ENCODE measurements around the gene FADS6.

The FADS6 gene

DNA sequence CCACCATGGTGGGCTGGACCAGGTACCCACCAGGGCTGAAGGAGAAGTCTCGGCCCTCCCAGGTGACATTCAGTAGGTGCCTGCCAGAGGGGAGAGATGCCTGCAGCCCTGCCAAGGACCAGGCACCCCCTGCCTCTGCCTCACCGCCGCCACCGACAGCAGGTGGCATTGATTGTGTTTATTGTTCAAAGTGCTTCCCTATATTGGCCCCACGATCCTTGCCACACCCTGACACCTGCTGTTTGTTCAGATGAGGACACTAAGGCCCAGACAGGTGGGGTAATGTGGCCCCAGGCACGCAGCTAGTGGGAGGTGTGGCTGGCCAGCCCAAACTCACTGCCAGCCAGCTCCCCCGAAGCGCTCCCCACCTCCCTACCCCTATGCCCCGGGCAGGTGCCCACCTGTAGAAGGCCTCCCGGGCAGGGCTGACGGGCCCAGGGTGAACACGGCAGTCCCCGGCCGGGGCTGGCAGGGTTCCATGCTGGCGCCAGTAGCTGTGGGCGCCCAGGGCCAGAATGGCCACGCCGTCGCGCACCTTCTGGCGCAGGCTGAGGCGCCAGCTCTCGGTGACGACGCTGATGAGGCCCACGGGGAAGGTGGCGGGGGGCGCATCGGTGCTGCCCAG, 41.7 kb downstream of the FADS6 start:
- DNase-seq: peak in 1 of 2 experiments; percentile 66

DNA sequence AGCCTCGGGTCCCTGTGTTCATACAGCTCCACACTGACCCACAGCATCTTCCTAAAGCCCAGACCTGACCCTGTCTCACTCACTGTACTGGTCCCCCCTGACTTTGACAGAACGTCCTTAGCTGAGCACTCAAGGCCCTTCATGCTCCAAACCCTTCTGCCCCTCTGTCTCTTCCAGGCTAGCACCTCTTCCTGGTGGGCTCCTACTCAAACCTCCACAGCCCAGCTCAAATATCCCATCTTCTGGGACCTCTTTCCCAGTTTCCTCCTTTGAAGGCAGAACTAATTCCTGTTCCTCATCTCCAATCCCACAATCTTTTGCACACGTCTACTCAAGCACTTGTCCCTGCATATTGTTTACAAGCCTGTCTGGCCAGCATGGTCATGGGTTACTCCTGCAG, 42.5 kb downstream of the FADS6 start:
- DNase-seq: no peak

DNA sequence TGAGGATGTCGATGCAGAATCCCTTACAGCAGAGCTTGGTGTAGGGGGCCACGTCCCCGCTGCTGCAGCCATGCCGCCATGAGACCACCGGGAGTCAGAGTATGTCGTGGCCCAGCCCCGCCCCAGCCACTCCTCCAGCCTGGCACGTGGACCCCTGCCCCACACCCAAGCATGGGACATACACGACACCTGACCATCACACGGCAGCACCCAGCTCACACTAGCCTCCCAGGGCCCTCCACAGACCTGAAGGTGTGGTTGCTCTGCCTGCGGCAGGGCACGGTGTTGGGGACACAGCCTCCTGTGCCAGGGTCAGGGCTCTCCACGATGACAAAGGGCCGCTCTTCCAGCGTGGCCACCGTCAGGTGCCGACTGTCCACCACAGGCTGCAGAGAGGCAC, 43.1 kb downstream of the FADS6 start:
- DNase-seq: no peak

DNA sequence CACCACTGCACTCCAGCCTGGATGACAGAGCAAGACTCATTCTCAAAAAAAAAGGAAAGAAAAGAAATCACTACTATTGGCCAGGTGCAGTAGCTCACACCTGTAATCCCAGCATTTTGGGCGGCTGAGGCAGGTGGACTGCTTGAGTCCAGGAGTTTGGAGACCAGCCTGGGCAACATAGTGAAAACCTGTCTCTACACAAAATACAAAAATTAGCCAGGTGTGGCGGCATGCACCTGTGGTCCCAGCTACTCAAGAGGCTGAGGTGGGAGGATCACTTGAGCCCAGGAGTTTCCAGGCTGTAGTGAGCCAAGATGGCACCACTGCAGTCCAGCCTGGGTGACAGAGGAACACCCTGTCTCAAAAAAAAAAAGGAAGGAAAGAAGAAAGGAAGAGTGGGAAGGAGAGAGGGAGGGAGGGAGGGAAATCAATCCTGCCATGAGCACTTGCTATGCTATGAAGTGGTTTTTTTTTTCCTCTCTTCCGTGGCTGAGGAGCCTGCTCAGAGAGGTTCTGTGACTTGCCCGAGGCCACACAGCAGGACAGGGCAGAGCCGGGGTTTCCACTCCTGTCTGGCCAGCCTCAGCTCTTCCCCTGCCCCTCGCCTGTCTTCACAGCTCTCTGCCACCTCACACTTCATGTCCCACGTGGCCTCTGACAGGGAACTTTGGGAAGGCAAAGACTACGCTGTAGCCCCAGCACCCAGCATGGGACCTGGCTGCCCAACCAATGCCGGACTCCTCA, 44.6 kb downstream of the FADS6 start:
- no peak for DNase-seq

DNA sequence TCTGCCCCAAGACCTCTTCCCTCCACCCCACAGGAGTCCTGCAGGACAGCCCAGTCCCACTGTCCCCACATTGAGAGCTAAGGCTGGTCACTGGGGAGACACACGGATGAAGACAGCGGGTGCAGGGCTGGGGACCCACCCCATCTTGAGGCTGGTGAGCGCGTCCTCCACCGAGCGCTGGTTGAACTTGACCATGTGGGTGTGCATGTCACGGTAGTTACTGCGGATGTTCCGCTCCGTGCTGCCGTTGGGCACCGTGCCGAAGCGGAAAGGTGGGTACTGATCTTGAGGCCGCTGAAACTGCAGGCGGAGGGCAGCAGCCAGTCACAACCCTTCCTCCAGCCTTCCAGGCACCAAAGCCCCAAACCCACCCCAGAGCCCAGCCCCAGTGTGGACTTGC, 46.8 kb downstream of the FADS6 start:
- DNase-seq: no peak

DNA sequence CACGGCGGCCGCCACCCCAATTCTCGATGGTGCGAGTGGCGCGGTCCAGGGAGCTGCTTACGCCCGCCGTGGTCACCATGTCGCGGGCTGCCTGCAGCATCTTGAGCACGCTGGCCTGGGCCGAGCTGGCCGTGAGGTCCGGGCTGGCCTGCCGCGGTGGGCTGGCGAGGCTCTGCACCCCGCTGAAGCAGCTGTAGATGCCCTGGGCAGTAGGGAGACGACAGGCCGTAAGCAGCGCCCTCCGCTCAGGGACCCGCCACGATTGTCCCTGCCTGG, 50.1 kb downstream of the FADS6 start:
- no peak for DNase-seq

DNA sequence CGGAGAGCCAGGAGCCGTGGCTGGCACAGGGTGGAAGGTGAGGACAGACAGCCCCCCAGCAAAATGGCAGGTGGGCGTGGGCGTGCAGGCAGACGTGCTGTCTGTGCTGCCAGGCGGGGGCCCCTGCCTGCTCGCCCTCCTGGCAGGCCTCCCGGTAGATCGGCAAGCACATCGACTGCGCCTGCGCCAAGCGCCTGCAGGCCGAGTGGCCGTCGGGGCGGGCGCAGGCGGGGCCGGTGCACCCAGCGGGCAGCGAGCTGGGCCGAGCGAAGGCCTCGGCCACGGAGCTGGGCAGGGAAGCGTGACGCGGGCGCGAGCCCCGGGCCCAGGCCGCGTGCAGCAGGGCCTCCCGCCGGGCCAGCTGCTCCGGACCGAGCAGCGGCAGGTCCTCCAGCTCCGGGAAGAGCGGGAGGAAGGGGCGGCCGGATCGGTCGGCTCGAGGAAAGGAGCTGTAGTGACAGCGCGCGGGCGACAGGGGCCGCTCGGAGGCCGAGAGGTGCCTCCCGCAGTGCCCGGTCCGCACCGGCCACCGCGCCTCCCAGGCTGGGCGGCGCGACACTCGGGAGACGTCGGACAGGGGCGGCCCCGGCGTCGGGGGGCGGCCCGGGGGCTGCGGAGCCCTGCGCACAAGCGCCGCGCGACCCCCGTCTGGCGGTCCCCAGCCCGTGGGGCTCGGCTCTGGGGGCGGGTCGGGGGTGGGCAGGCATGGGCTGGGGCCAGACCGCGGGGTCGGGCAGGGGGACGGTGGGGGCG, 50.7 kb downstream of the FADS6 start:
- DNase-seq: peak in 1 of 2 experiments; percentile 83

DNA sequence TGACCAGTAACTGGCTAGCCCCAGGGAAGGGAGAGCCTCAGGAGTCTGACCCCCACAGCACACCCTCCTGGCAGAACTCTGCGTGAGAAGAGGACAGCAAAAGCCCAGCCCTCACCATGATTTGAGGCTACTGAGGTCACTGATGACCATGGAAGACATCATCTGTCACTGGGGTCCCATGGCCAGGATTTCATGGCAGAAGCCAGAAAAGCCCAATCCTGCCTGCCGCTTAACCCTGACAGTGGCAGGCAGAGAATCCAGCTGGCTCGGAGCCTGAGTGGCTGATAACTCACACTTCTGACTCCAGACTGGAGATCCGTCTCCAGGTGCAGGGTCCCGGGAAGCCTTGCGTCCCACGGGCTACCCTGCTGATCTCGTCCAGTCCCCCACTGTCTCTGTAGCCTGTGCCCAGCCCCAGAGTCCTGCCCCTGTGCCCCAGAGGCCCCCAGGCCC, 51.3 kb downstream of the FADS6 start:
- no peak for DNase-seq

DNA sequence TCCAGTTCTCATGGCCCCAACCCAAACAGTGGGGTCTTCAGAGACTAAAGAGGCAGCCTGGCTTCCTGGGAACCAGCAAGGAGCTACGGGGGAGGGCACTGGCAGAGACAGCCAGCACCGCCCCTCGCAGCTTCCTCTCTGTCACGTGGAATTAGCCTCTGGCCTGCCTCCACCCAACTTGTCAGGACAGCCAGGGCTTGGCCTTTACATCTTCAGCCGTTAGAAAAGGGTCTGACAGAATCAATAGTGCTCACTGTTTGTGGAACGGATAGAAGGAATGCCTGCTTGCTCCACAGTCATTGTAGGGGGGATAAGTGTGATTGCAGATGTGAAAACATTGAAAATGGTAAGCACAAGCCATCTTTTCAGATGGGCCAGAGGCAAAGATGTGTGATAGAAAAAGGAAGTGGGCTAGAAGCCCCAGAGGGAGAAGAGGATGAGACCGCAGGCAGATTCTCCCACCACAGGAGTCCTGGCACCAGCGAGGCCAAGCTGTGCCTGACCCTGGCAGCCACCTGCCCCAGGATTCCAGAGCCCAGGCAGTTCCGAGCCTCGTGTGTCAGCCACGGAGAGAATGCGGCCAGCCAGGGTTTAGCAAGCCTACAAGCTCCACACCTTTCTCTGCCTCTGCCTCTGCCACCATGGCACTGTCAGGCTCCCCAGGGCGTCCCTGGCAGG, 52.3 kb downstream of the FADS6 start:
- no peak for DNase-seq

DNA sequence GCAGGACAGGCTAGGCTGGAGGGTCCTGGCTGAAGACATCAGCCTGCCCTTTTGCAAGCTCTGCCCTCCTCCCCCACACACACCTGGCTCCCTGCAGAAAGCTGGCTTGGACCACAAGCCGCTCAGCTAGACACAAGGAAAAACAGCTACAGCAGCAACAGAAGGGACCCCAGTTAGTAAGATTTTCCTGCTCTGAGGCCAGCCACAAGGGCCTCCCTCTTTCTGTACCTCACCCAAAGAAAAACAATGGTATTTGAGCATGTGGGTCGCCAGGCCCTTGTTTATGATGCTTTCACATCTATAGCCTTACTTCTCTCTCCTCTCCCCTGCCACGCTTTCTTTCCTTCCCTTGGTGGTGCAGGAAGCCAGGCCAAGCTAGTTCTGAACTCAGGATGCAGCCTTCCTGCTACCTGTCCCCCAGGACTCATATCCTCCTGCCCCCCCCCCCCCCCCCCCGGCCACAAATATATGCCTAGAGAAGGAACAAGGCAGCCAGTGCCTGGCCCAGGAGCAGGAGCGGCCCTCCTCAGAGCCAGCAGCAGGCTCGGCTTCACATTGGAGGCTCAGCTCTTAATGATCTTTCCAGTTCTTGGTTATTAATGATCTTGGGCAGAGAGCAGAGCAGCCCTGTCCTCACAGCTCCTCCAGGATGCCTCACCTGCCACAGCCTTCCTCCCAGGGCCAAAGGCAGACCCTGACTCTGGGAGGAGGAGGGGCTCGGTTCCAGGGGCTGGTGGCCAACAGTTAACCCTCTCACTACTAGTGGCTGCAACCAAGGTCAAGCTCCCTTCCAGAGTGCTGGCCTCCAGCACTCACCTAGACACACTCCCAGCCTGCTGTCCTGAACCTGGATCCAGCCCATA, 53.2 kb downstream of the FADS6 start:
- DNase-seq: no peak

DNA sequence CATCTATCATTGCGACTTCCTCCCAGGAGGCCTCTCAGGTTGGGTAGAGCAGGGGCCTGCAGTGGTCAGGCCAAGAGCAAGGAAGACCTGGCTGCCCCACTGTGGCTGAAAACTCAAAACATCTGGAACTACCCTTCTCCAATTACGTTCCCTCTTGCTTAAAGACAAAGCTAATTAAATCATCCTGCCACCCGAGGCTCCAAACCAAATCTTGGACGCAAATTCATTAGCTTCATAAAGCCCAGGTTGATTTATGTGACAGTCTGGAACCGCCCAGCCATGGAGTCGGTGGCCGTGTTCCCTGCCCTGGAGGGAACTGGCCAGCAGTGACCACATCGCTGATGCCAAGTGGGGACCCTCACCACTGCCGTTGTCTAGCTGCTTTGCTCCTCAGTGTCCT, 55.2 kb downstream of the FADS6 start:
- DNase-seq: no peak

DNA sequence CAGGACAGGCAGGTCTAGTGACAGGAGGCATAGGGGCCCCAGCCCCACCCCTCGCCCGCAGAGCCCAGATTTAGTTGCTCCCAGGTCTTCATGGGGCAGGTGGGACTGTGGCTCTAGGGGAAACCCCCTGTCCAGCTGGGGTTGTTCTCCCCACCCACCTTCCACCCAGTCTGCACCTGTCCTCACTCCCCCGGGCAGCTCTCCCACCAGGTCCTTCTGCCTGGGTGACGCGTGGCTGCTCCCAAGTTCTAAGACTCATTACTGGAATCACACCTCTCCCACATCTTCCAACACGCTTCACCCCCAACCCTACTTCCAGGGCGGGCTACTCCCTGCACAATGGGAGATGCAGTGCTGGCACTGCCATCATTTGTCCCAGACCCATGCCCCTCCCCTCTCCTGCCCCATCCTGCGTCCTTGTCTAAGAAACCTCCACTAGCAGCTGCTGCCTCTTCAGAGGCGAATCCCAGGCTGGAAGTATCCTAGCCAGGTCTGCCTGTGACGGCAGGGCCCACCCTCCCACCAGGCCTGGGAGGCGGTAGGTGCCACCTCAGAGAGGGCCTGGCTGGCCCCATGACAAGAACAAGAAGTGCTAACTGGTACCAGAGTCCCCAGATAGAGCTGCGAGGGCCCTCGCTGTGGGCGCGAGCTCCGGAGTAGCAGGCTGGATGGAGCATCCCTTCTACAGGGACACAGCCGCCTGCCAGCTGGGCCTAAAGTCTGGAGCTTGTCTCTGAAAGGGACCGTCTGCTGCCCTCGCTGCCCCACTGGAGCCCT, 56.6 kb downstream of the FADS6 start:
- DNase-seq: no peak

DNA sequence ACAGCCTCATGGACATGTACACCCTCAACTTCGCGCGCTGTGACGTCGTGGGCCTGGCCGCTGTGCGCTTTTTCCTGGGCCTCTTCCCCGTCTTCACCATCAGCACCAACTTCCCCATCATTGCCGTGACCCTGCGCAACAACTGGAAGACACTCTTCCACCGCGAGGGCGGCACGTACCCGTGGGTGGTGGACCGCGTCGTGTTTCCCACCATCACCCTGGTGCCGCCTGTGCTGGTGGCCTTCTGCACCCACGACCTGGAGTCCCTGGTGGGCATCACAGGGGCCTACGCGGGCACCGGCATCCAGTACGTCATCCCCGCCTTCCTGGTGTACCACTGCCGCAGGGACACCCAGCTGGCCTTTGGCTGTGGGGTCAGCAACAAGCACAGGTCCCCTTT, 57.2 kb downstream of the FADS6 start:
- no peak for DNase-seq

DNA sequence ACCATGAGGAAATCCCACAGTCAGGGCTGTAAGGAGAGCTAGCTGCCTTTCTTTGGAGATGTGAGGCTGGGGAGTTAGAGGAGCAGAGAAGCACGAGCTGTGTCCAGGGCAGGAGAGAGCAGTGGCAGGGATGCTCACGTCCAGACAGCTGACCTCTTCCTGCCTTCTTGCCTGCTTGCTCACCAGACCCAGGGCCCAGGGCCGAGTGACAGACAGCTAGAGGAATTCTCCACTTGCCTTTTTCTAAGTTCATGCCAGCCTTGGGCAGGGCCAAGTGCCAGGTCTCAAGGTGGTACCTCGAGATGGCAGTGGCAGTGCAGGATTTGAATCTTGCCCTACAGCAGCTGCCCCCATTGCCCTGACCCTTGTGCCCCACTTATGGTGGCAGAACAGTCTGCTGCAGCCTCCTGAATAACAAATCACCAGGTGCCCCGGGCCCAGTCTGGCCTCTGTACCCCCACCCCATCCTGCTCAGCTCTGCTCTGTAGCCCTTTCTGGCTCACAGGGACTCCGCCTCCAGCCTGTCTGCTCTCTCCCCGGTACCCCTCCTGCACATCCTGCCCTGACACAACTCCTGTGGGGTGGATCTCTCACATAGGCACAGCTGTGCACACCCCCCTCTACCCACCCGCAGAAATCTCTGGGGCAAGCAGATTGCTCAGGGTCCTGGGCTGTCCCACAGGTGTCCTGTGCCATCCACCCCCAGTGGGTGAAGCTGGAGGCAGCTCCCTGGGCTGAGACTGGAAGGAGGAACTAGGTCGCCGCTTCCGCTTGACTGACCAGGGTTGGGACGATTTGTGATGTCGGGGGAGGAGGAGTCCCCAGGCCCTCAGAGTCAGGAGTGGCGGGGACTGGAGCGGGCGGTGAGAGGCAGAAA, 59.7 kb downstream of the FADS6 start:
- no peak for DNase-seq

DNA sequence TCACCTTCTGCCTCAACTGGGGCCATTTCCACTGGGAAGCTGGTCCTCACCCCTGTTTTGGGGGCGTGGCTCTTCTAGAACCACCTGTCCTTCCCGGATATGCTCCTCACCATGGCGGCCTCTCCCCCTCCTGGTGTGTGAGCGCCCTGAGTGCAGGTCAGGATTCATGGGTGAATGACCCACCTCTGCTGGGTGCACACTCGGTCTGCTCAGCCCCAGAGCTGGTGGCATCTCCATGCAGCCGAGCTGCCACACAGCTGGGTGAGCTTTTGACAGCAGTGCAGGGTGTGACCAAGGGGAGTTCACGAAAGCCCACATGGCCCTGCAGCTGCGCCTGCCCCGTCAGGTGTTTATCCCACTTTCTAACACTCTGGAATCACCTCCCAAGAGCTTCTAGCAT, 61.0 kb downstream of the FADS6 start:
- DNase-seq: peak in 1 of 2 experiments; percentile 31

DNA sequence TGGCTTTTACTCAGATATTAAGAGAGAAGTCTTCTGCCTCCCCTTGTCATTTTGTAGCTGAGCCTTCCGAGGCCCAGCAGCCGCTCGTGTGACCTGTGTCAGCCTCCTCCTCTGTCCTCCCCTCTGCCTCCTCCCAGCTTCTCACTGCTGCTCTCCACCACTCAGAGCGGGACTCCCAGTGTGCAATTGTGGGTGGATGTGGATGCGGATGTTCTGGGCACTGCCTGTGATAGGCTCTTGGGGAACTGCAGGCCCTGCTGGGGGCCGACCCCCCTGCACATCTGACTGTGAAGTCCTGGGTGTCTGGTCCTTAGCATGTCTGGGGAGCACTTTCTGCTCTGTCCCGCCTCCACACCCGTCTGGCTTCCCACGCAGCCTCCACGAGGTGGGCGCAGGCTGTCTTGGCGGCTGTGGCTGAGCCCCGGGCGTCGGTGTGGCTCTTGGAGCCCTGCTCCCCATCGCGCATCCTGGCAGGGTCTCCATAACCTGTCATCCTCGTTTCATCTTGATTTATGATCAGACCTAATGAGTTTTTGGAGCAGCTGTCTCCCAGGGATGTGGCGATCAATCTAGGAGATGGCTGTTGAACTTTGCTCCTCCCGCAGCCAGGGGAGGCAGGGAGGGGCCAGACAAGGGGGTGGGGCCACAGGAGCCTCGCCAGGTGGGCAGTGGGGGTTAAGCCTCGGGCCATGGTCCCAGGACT, 61.8 kb downstream of the FADS6 start:
- DNase-seq: peak in 1 of 2 experiments; percentile 50

DNA sequence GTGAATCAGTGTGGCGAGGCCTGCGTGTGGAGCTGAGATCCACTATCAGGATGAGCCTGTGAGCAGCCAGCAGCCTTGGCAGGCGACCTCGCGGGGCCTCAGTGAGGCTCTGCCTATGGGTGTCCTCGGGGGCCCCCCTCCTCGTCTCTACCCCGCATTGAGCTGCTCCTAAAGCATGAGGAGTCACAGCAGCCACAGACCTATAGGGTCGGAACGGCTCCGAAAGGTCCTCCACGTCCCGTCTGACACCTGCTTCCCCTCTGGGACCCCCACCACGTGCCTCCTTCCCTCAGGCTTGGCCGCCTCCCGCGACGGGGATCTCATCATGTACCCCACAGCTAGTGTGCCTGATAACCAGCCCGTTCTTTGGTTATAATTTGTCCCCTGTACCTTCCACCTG, 62.6 kb downstream of the FADS6 start:
- no peak for DNase-seq

DNA sequence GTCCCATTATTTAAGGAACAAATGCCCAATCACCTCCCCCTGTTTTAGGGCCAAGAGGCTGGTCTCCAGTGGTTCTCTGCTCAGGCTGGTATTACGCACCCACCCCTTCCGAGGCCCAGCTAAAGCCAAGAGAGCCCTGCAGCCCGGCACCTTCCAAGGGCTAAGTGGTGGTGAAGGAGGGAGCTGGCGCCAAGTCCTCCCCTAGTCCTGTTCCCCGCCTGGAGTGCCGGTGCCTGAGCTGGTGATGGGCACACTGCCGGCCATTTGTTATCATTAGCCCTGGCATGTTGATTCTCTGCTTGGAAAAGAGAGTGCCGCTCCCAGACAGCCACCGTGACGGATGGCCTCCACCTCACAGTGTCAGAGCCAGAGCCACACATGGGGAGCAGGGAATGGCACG, 65.6 kb downstream of the FADS6 start:
- DNase-seq: no peak
